ENCODE data around the gene AMOT.

The AMOT gene

GRCh38 chrX:112841114-112841819 is 636 bp upstream of the AMOT start:
- peak in 13 of 14 donors; percentile 19 to 82 (median 70) for DNase-seq

- peak in 1 of 14 donors; percentile 22 for DNase-seq
These were observed 775 bp downstream of the AMOT start for GRCh38 chrX:112839856-112840255.

GRCh38 chrX:112837531-112837930 is 3.1 kb downstream of the AMOT start:
- no peak for DNase-seq

- DNase-seq = no peak
These were observed 5.6 kb downstream of the AMOT start for GRCh38 chrX:112835019-112835418.

GRCh38 chrX:112834031-112834845 is 6.4 kb downstream of the AMOT start:
- no peak for DNase-seq

- no peak for DNase-seq
These were observed 8.0 kb downstream of the AMOT start for GRCh38 chrX:112832481-112833095.

- DNase-seq = no peak
These were observed 10.1 kb downstream of the AMOT start for GRCh38 chrX:112830540-112830939.

GRCh38 chrX:112827292-112827903 is 13.2 kb downstream of the AMOT start:
- DNase-seq = no peak

GRCh38 chrX:112826023-112826422 is 14.6 kb downstream of the AMOT start:
- DNase-seq = no peak

GRCh38 chrX:112822892-112823291 is 17.7 kb downstream of the AMOT start:
- no peak for DNase-seq

- no peak for DNase-seq
These were observed 20.0 kb downstream of the AMOT start for GRCh38 chrX:112820364-112821268.

- DNase-seq = no peak
These were observed 20.8 kb downstream of the AMOT start for GRCh38 chrX:112819813-112820212.

- DNase-seq = no peak
These were observed 21.5 kb downstream of the AMOT start for GRCh38 chrX:112819008-112819640.

GRCh38 chrX:112818114-112819007 is 22.3 kb downstream of the AMOT start:
- no peak for DNase-seq

- DNase-seq = no peak
These were observed 23.7 kb downstream of the AMOT start for GRCh38 chrX:112816908-112817307.

GRCh38 chrX:112814496-112814895 is 26.1 kb downstream of the AMOT start:
- DNase-seq = no peak

GRCh38 chrX:112812741-112813140 is 27.9 kb downstream of the AMOT start:
- no peak for DNase-seq

- DNase-seq = no peak
These were observed 31.9 kb downstream of the AMOT start for GRCh38 chrX:112808651-112809195.

GRCh38 chrX:112808007-112808406 is 32.6 kb downstream of the AMOT start:
- no peak for DNase-seq

GRCh38 chrX:112803060-112803459 is 37.6 kb downstream of the AMOT start:
- DNase-seq = no peak

All from C1 segment of cervical spinal cord (tissue), 14 donors.